ENCODE results near the gene CDH1.

Gene CDH1

GRCh38 chr16:68857479-68857878, 120.4 kb downstream of the CDH1 start:
- no peak for DNase-seq (ENCODE audit: low spot score)

DNA sequence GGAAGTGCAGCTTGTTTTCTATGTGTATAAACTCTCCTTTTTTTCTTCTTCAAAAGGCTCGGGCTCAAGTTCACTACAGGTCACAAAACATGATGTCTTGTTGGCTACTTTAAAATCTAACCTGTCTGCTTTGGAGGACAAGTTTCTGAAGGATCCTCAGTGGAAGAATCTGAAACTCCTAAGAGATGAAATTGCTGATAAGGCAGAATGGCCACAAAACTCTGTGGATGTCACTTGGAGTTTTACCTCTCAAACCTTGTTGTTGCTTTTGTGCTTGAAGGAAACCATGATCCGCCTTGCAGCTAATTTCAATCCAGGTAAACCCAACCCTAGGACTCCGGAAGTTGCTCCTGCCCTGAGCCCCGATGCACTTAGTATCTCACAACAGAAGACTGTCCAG, 122.7 kb downstream of the CDH1 start:
- no peak for DNase-seq (ENCODE audit: low spot score)

DNA sequence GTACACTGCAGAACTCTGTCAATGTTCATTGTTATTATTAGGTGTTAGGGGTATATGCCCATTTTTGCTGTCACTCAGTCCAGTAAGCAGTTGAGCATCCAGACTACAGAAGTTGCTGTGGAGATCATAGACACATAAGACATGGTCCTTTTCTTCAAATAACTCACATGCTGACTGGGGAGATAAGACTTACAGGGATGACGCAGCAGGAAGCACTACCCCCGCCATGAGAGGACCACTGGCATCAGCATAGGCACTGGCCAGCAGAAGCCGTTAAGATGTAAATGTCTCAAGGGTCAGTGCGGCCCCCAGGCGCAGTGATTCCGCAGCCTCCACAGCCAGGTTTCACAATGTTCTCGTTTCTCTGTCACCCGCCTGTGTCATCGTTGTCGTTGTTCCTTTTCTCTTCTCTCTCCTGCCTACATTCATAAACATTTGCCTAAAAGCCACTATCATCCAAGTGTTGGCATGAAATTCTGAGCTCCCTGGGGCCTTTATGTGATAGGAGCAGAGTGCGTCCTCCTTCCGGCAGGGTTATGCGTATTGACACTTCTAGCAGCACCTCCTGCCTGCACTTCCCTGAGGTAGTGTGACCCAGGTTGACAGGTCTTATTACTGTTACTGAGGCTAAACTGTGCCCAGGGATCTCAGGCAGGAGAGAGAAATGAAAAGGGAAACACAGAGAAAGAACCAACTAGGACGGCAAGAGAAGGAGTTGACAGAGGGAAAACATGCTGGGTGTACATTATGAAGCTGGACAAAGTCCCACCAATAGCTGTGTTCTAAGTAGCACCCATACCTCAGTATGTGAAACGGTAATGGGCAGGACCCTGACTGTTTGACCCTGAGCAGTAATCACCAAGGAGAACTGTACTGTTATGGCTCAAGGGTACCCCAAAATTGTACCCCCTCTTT, 124.1 kb downstream of the CDH1 start:
- DNase-seq (ENCODE audit: low spot score): no peak

GRCh38 chr16:68866933-68867332, 129.8 kb downstream of the CDH1 start:
- no peak for DNase-seq (ENCODE audit: low spot score)

DNA sequence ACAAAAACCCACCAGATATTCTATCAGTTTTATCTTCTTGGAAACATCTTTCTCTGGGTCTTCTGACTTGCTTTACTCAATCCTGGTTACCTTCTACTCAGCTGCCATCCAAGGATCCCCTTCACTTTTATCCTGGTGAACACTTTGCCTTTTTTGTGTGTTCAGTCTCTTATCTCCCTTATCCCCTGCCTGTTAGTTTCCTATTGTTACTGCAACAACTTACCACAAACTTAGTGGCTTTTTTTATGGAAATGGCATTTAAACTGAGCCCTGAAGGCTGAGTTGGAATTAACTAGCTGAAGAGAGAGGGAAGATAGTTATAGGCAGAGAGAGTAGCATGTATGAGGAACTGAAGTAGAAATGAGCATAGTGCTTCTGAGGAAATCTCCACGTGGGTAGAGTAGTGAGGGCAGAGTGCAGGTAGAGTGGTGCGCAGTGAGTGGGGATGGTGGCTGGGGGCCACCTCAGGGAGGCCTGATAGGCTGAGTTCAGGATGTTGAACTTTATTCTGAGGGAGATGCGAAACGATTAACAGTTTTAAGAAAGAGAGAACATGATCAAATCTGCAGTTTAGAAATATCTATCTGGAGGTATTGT, 132.5 kb downstream of the CDH1 start:
- no peak for DNase-seq (ENCODE audit: low spot score)

GRCh38 chr16:68873635-68874471, 136.8 kb downstream of the CDH1 start:
- no peak for DNase-seq (ENCODE audit: low spot score)

DNA sequence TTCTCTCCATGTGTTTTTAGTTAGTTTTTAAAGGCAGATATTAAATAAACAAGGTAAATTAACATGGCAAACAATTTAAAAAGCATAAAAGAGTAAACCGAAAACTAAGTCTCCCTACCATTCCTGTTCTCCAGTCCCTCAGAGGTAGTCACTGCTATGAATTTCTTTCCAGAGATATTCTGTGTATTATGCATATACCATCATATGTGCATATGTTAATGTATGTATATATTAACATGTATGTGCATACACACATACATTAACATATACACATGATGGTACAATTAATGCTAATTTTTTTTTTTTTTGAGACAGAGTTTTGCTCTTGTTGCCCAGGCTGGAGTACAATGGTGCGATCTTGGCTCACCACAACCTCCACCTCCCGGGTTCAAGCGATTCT, 138.8 kb downstream of the CDH1 start:
- DNase-seq (ENCODE audit: low spot score): no peak

- DNase-seq (ENCODE audit: low spot score): no peak
Measured at GRCh38 chr16:68883685-68884084, 146.6 kb downstream of the CDH1 start.

GRCh38 chr16:68884401-68884800, 147.3 kb downstream of the CDH1 start:
- DNase-seq (ENCODE audit: low spot score): no peak
